ENCODE results near the gene HSPB9. TPM values are rescaled to one million over a fixed set of nuclear protein-coding genes. Genes with fewer than 3 reads are reported as not detected.

Gene HSPB9
- total RNA-seq, 1 donor = not detected

- TF ChIP-seq CTCF (IDR thresholded peaks at IDR 0.05; ENCODE audit: insufficient read depth, low read depth, low read length) = no peak
- H3K4me3 ChIP-seq (ENCODE audit: low read depth, low read length) = no peak overlapping the region
- no peak for DNase-seq (ENCODE audit: low read depth)
Observed at GRCh38 chr17:42130310-42130936, 7.8 kb downstream of the HSPB9 start.

GRCh38 chr17:42131232-42131631 is 8.6 kb downstream of the HSPB9 start:
- no peak for DNase-seq (ENCODE audit: low read depth)
- no peak for TF ChIP-seq CTCF (IDR thresholded peaks at IDR 0.05; ENCODE audit: insufficient read depth, low read depth, low read length)
- no peak overlapping the region for H3K4me3 ChIP-seq (ENCODE audit: low read depth, low read length)

GRCh38 chr17:42131981-42132432 is 9.4 kb downstream of the HSPB9 start:
- no peak for DNase-seq (ENCODE audit: low read depth)
- no peak overlapping the region for H3K4me3 ChIP-seq (ENCODE audit: low read depth, low read length)
- no peak for TF ChIP-seq CTCF (IDR thresholded peaks at IDR 0.05; ENCODE audit: insufficient read depth, low read depth, low read length)

- DNase-seq (ENCODE audit: low read depth) = peak; percentile 80
- no peak overlapping the region for H3K4me3 ChIP-seq (ENCODE audit: low read depth, low read length)
Observed at GRCh38 chr17:42132941-42133340, 10.3 kb downstream of the HSPB9 start.

GRCh38 chr17:42133461-42134041 is 10.9 kb downstream of the HSPB9 start:
- DNase-seq (ENCODE audit: low read depth) = no peak
- no peak for TF ChIP-seq CTCF (IDR thresholded peaks at IDR 0.05; ENCODE audit: insufficient read depth, low read depth, low read length)
- no peak overlapping the region for H3K4me3 ChIP-seq (ENCODE audit: low read depth, low read length)

More at GRCh38 chr17:42132941-42133340, 10.3 kb downstream of the HSPB9 start:
- TF ChIP-seq CTCF (IDR thresholded peaks at IDR 0.05; ENCODE audit: insufficient read depth, low read depth, low read length) = no peak

- no peak for DNase-seq (ENCODE audit: low read depth)
- TF ChIP-seq CTCF (IDR thresholded peaks at IDR 0.05; ENCODE audit: insufficient read depth, low read depth, low read length) = no peak
- H3K4me3 ChIP-seq (ENCODE audit: low read depth, low read length) = no peak overlapping the region
Observed at GRCh38 chr17:42135151-42135550, 12.5 kb downstream of the HSPB9 start.

Measured in fibroblast of villous mesenchyme (primary cell).